C4-2B (cell line): ENCODE results near the gene CYTH4.

ENCODE experiments used
- H3K27ac ChIP-seq: fragments of 450-650 bp; 2 replicates; pipeline ENCODE4 v1.5.1; 2017
- ZFX ChIP-seq: fragments of 450-650 bp; IDR thresholded peaks from 2 replicates; pipeline ENCODE4 v1.6.1; 2017
- TF ChIP-seq, protein P1 (sequence below): fragments of 450-650 bp; conservative IDR thresholded peaks from 2 replicates; pipeline ENCODE4 v1.5.1; 2017; ENCODE audit warnings: mild to moderate bottlenecking

Gene CYTH4

DNA sequence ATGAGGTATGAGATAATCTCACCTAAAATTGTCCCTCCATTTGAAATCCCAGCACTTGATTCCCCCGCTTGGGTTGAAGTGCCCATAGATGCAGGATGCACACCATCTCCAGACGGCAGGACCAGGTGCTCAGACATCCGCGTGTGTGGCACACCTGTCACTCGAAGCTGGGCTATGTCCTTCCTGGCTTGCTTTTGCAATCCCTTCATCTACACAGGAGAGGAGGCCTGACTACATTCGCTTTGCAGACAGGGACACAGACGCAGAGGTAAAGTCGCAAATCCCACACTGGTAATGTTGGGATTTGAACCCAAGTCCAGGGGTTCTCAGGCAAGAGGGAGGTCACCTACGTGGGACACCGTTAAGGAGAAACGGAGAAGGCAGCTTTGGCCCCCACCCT, 7.2 kb upstream of the CYTH4 start:
- H3K27ac ChIP-seq: no peak overlapping the region
- TF ChIP-seq ZFX: no peak
- TF ChIP-seq, protein P1, sequence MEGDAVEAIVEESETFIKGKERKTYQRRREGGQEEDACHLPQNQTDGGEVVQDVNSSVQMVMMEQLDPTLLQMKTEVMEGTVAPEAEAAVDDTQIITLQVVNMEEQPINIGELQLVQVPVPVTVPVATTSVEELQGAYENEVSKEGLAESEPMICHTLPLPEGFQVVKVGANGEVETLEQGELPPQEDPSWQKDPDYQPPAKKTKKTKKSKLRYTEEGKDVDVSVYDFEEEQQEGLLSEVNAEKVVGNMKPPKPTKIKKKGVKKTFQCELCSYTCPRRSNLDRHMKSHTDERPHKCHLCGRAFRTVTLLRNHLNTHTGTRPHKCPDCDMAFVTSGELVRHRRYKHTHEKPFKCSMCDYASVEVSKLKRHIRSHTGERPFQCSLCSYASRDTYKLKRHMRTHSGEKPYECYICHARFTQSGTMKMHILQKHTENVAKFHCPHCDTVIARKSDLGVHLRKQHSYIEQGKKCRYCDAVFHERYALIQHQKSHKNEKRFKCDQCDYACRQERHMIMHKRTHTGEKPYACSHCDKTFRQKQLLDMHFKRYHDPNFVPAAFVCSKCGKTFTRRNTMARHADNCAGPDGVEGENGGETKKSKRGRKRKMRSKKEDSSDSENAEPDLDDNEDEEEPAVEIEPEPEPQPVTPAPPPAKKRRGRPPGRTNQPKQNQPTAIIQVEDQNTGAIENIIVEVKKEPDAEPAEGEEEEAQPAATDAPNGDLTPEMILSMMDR: no peak

DNA sequence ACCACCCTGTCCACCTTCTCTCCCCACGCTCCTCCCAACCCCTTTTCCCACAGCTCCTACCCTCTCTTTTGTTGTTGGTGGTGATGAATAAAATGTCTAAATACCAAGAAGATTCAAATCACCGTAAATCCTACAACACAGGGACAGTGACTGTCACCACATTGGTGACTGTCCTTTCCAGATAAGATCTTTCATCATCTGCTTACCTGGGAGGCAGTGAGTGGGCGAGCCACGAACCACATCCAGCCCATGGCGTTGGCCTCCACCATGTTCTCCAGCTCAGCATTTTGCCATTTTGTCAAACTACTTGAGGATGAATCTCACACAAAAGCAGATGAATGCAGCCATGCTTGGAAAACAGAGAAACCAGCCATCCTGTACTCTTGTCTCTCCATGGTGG, 6.7 kb upstream of the CYTH4 start:
- TF ChIP-seq, protein P1: no peak
- no peak for TF ChIP-seq ZFX
- no peak overlapping the region for H3K27ac ChIP-seq

DNA sequence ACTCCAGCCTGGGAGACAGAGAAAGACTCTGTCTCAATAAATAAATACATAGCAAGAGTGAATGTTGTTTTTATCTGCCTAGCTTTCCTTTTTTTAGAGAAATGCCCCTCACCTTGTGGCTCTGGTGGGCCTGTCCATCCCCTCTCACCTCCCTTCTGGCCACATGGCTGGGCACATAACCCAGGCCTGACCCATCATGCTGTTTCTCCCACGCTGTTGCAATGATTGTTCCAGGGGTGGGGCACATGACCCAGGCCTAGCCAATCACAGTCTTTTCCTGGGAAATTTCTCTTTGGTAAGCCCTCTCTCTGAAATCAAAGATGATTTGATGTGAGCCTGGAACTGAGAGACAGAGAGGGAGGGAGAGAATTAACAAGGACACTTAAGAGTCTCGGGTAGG, 5.5 kb upstream of the CYTH4 start:
- H3K27ac ChIP-seq: no peak overlapping the region
- no peak for TF ChIP-seq ZFX
- TF ChIP-seq, protein P1: no peak

DNA sequence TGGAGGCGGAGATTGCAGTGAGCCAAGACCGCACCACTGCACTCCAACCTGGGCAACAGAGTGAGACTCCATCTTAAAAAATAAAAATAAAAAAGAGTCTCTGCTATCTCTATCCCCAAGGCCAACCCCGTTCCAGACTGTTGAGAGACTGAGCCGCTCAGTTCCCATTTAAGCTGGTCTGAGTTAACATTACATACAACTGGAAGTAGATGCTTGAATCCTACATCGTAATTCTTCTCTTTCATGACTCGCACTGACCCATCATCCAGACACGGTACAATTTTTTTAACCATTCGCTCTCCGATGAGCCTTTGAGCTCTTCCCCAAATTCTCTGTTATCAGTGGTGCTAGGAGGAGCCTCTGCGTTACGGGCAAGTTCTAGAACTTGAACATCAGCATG, 4.9 kb upstream of the CYTH4 start:
- no peak overlapping the region for H3K27ac ChIP-seq
- no peak for TF ChIP-seq ZFX
- TF ChIP-seq, protein P1: no peak

DNA sequence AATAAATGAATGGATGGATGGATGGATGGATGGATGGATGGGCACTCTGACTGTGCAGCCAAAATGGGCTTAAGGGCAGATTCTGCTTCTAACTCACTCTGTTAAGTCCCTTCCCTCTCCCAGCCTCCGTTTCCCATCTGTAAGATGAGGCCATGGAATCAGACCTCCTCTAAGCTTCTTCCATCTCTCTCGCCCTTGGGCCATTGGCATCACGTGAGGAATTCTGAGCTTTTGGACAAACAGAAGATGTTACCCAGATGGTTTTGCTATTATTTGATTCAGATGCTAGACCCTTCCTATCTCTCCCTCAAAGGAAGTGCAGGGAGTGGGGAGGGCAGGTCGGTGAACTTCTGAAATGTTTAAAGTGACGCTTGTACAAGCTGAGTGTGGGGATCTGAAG, 4.0 kb upstream of the CYTH4 start:
- no peak for TF ChIP-seq ZFX
- TF ChIP-seq, protein P1: no peak
- no peak overlapping the region for H3K27ac ChIP-seq

DNA sequence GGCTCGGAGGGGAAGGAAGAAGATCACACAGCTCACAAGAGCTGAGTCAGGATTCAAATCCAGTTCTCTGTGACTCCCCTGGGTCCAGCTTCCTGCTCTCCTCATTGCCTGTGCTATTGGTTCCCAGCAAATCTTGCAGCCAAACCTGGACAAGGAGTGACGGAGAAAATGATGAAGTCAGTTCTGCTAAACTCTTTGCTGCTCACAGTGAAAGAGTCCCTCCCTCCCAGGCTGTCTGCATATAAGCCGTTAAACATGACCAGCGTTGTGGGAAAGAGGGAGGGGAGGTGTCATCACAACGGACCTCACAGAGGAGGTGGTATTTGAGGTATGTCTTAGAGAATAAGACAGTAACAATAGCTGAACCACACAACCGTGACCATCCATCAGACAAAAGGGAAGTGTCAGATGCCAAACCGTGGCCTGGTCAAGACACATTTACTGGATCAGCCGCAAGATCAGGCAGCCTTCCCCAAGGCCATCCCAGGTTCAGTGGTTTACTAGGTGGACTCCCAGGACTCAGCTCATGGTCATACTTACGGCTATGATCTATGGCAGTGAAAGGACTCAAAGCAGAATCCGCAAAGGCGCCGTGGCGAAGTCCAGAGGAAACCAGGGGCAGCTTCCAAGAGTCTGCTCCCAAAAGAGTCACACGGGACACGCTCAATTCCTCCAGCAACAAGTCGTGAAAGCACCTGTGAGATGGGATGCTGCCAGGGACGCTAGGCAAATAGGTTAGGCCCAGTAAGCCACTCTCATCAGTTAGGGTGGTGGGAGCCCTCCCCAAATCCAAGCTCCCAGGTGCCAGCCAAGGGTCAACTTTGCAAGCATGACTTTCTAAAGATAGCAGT, 2.8 kb upstream of the CYTH4 start:
- no peak overlapping the region for H3K27ac ChIP-seq
- TF ChIP-seq, protein P1: no peak
- no peak for TF ChIP-seq ZFX

DNA sequence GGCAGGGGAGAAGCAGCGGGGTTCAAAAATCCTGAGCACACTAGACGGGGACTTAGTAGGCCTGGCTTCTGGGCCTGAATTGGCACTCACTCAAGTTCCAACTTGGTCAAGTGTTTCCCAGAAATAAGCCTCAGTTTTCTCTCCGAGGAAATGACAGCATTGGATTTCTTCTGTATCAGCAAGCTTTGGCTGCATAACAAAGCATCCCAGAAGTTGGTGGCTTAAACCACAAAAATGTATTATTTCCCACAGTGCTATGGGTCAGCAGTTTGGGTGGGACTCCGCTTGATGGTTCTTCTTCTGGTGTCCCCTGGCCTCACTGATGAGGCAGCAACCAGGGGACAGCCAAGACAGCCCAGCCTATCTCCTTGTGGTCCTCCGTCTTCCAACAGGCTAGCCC, 1.6 kb upstream of the CYTH4 start:
- TF ChIP-seq, protein P1: no peak
- TF ChIP-seq ZFX: no peak
- H3K27ac ChIP-seq: no peak overlapping the region
